Measurements from ENCODE around the gene RAD51B.

GRCh38 chr14:68674538-68675232 is 855.1 kb downstream of the RAD51B start:
- TF ChIP-seq, protein P1, sequence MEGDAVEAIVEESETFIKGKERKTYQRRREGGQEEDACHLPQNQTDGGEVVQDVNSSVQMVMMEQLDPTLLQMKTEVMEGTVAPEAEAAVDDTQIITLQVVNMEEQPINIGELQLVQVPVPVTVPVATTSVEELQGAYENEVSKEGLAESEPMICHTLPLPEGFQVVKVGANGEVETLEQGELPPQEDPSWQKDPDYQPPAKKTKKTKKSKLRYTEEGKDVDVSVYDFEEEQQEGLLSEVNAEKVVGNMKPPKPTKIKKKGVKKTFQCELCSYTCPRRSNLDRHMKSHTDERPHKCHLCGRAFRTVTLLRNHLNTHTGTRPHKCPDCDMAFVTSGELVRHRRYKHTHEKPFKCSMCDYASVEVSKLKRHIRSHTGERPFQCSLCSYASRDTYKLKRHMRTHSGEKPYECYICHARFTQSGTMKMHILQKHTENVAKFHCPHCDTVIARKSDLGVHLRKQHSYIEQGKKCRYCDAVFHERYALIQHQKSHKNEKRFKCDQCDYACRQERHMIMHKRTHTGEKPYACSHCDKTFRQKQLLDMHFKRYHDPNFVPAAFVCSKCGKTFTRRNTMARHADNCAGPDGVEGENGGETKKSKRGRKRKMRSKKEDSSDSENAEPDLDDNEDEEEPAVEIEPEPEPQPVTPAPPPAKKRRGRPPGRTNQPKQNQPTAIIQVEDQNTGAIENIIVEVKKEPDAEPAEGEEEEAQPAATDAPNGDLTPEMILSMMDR (IDR thresholded peaks at IDR 0.05) = no peak
- TF ChIP-seq POLR2A (IDR thresholded peaks at IDR 0.05) = no peak

Measured in tibial nerve (tissue), 3 donors.